Measurements from ENCODE around the gene RASSF6.
A peak's percentile ranks its signal among the peaks of the same experiment; 100 is the strongest.
"Not testable (repeated sequence)": the region's sequence is repeated elsewhere in the genome, so short reads cannot be mapped to it uniquely, and the experiment has no call there.

Gene RASSF6, protein sequence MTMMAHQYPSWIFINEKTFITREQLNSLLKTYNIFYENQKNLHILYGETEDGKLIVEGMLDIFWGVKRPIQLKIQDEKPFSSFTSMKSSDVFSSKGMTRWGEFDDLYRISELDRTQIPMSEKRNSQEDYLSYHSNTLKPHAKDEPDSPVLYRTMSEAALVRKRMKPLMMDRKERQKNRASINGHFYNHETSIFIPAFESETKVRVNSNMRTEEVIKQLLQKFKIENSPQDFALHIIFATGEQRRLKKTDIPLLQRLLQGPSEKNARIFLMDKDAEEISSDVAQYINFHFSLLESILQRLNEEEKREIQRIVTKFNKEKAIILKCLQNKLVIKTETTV

DNA sequence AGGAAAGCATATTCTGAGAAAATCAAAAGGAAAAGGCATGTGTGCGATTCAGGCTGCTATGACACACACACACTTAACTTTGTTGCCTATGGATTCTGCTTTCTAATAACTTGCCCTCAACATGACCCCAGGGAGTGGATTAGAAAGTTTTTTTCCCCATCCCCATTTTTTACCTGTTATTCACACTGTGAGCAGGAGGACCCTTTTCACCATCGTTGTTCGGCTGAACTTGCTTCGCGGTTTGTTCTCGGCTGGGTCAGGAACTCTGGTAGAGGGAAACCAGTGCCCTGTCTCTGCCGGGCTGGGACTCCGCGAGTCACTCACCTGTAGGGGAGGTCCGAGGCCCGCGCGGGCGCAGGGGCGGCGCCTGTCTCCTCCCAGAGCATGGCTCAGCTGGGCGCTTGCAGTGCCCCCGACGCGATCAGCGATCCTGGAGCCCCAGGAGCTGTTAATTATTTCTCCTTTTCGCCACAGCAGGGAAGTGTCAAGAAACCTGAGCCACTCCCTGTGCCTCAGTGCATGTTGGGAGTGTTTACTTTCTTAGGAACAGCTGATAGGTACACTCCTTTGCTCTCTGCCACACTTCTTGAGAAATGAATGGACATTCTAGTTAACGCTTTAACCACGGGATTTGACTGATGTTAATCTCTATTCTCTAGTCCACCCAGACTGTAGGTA is at the start of gene RASSF6:
RASSF6 (minus strand) TSS at position 322 of the 678 bp plus-strand sequence. CDS start 8,641 bp downstream, outside the sequence.
- DNase-seq = peak; percentile 59

DNA sequence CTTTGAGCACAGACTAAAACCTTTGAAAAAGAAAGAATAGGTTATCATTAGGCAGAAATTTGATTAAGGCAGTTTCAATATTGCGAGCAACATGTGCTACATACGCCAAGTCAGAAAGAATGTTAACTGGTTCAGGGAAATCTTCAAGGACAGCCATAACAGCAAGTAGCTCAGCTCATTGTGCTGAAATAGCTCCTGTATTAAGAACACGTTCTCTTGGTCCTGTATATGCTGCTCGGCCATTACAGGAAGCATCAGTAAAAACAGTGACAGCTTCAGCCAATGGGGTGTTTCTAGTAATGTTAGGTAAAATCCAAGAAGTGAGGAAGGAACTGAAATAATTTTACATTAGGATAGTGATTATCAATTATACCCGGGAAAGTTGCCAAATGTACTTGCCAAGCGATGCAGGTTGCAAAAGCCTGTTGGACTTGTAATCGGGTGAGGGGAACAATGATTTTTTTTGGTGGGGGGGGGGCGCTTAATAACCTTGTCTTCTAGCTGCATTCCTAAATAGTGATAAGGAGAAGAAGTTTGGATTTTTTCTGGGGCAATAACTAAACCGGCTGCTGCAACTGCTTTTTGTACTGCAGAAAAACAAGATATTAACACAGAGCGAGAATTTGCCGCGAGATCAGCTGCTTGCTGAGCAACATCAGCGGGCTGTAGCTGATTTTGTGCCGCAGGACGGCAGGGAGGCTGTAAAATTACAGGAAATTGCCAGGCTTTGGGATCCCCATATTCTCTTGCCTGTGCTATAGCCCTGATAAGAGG is 49.4 kb upstream of the RASSF6 start:
- no peak for DNase-seq

GRCh38 chr4:73668782-73669201 is 48.6 kb upstream of the RASSF6 start:
- no peak for DNase-seq

DNA sequence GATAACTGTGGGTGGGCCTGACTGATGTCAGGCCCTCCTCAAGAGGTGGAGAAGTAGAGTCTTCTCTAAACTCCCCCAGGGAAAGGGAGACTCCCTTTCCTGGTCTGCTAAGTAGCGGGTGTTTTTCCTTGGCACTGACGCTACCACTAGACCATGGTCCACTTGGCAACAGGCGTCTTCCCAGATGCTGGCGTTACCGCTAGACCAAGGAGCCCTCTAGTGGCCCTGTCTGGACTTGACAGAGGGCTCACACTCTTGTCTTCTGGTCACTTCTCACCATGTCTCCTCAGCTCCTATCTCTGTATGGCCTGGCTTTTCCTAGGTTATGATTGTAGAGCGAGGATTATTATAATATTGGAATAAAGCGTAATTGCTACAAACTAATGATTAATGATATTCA is 45.7 kb upstream of the RASSF6 start:
- not testable (repeated sequence) for DNase-seq

DNA sequence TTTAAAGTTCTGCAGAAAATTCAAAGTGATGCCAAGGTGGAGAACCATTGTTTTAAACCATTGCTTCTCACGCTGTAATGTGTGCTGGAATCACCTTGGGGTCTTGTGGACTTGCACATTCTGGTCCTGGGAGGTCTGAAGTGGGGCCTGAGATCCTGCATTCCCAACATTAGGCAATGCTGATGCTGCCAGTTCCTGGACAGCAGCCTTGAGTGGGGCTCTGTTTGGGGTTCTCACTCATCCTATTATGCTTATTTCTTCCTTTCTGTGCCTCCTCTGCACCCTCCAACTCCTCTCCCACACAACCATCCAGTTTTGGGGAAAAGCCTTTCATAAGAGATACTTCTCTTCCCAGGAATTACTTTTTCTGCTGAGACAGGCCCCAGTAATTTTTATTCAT is 44.2 kb upstream of the RASSF6 start:
- DNase-seq = no peak

- DNase-seq = no peak
Measured at GRCh38 chr4:73663576-73663975, 43.3 kb upstream of the RASSF6 start.

- DNase-seq = peak; percentile 20
Measured at GRCh38 chr4:73662709-73663546, 42.7 kb upstream of the RASSF6 start.

GRCh38 chr4:73661646-73662119 is 41.4 kb upstream of the RASSF6 start:
- DNase-seq = no peak

DNA sequence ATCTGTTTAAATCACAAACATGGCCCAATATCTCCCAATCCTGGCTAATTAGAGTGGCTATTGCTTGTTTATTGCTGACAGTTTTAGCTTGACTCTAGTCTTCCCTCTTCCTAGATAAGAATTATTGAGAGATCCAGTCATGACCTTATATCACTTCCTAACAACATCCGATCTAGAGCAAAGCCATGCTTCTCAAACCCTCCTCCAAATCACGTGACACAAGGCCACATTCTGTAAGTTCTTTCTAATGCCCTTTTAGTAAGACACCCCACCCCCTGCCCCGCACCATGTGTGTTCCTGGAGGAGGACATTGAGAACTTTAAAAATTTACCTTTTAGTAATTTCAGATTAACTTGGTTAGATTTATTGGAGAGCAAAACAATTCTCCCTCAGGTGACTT is 40.6 kb upstream of the RASSF6 start:
- DNase-seq = no peak

- DNase-seq = peak; percentile 74
Measured at GRCh38 chr4:73653695-73654106, 33.5 kb upstream of the RASSF6 start.

DNA sequence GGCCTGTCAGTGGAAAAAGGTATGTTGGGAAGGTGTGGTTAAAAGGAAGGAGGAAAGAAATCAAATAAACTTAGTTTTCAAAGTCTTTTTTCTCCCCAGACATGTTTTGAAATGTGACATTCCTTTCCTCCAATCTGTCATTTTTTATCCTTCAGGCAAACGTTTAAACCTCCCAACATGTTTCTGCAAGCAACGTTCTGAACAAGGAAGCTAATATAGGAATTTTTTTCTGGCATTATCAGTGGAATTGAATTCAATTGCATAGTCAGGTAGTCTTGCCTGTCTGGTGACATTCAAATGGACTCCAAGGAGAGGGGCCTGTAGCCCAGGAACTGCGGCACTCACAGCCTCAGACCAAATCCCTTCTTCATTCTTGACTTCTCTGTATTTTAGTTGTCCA is 30.0 kb upstream of the RASSF6 start:
- DNase-seq = no peak

DNA sequence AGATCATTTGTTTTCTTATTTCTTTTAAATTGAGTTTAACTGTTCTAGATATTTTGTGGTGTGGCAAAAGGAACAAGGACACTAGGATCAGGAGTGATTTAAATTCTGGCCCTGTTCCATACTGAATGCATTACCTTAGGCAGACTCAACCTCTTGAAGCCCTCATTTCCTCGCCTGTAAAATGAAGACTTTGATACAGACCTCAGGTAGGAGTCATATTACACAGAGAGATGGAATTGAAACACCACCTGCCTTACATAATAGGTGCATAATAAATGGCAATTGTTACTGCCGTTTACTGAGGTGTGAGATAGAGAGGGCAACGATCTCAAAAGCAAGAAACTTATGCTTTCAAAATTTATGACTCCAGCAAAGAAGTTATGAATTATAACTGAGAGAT is 28.2 kb upstream of the RASSF6 start:
- DNase-seq = peak; percentile 84

DNA sequence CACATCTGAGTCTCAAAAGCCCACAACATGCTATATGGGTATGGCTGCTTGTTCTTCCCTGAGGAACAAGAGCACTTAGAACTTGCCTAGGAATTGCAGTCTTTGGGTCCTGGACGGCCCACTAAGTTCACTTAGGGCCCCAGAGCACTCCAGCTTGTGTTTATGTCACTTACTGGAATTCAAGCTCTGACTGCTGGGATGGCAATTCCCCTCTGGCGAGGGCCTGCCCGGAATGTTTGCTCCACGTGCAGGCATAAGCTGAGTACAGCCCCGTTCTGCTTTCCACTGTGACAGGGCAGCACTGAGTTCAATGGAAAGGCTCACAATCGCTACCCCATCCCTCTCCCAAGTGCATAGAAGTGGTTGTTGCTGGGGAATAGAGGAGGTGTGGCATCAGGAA is 25.9 kb upstream of the RASSF6 start:
- DNase-seq = no peak

GRCh38 chr4:73631565-73632226 is 11.5 kb upstream of the RASSF6 start:
- DNase-seq = no peak

DNA sequence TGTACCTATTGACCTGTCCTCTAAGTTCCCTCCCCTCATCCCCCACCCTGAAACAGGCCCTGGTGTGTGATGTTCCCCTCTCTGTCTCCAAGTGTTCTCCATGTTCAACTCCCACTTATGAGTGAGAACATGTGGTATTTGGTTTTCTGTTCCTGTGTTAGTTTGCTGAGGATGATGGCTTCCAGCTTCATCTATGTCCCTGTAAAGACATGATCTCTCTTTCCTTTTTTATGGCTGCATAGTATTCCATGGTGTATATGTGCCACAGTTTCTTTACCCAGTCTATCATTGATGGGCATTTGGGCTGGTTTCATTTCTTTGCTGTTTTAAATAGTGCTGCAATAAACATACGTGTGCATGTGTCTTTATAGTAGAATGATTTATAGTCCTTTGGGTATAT is 8.6 kb upstream of the RASSF6 start:
- not testable (repeated sequence) for DNase-seq

DNA sequence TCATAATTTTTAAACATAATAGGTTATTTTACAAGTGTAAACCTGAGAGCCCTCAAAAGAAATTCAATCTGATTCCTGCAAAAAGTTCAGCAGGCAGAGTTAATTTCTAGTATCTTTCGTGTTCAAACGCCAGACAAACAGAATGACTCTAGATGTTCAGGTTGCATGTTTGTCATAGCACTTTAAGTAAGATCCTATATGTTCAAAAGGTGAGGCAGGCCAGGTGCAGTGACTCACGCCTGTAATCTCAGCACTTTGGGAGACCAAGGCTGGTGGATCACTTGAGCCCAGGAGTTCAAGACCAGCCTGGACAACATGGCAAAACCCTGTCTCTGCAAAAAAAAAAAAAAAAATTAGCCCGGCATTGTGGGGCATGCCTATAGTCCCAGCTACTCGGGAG is 1.1 kb upstream of the RASSF6 start:
- no peak for DNase-seq

DNA sequence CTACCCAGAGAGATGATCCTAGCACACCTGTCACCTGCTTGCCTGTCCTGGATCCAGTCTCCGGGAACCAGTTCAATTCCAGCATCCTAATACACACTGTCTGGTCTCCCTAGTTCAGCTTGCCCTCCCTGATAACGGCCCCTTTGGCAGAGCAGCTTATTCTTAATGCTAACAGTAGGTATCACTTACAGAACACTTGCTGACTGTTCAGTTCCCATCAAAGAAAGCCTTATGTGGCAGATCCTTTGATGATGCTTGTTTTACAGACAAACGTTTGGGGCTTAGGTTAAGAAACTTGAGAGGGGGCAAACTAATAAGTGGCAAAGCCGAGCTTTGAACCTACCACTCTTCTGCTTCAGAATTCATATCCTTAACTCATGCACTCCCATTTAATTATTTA is 890 bp downstream of the RASSF6 start:
- DNase-seq = peak; percentile 20

GRCh38 chr4:73617256-73617655 is 3.0 kb downstream of the RASSF6 start:
- DNase-seq = no peak

- DNase-seq = no peak
Measured at GRCh38 chr4:73615613-73616012, 4.6 kb downstream of the RASSF6 start.

DNA sequence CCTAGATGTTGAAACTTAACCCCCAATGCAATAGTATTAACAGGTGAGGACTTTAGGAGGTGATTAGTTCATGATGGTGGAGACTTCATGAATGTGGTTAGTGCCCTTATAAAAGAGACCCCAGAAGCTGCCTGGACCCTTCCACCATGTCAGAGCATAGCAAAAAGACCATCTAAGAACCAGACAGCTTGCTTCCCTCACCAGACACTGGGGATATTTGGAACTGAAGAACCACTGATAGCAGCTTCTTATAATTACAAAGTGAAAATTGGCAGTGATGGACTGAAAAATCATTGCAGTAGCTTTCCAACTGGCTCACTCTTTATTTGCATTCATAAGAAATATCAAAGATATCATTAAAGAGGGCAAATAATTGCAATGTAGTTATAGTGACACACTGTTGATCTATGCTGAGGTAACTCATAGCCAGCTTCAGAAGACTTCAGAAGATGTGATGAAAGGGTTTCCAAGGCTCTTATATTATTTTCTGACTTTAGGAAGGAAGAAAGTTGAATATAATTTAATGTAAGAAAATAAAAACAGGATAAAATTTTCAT is 5.8 kb downstream of the RASSF6 start:
- DNase-seq = no peak

- DNase-seq = no peak
Measured at GRCh38 chr4:73613130-73613529, 7.1 kb downstream of the RASSF6 start.

- DNase-seq = no peak
Measured at GRCh38 chr4:73612032-73612431, 8.2 kb downstream of the RASSF6 start.

Measured in NCI-H748 treated with DMSO at 0.1 percent for 48 hours (cell line).